Upper lobe of right lung (tissue), 1 donor: Measurements from ENCODE around the gene TTC12. TPM values are rescaled to one million over a fixed set of nuclear protein-coding genes. Genes with fewer than 3 reads are reported as not detected.
"Not testable (repeated sequence)": the region's sequence is repeated elsewhere in the genome, so short reads cannot be mapped to it uniquely, and the experiment has no call there.

Experiments
- ATAC-seq: fragments of 200-7000 bp; cut with Tn5 transposase; one replicate; pipeline ENCODE4 v1.9.1; 2020; ENCODE audit warnings: mild to moderate bottlenecking, moderate library complexity
- DNase-seq: peaks from one replicate; pipeline ENCODE4 v3.0.0-alpha.2; 2020
- H3K27ac ChIP-seq: fragments of 200-600 bp; one replicate; pipeline ENCODE4 v1.8.0; 2022
- H3K27me3 ChIP-seq: fragments of 200-600 bp; one replicate; pipeline ENCODE4 v1.8.0; 2022; ENCODE audit warnings: mild to moderate bottlenecking
- H3K36me3 ChIP-seq: fragments of 200-600 bp; one replicate; pipeline ENCODE4 v1.8.0; 2022
- H3K4me1 ChIP-seq: fragments of 200-600 bp; one replicate; pipeline ENCODE4 v1.8.0; 2022
- H3K4me3 ChIP-seq: fragments of 200-600 bp; one replicate; pipeline ENCODE4 v1.8.0; 2022; ENCODE audit warnings: mild to moderate bottlenecking
- H3K9me3 ChIP-seq: fragments of 200-600 bp; one replicate; pipeline ENCODE4 v1.8.0; 2022
- intact Hi-C: fragments of 100-400 bp; cut with DNase I; formaldehyde crosslinking; loops from one replicate; pipeline ENCODE4 v1.11.0; 2022
- total RNA-seq: library from RNA; stranded (reverse); fragmentation: NEBNext Ultra II Directional; extraction: Animal tissue kit (Norgen Biotek cat#: 25700); gene quantifications from one replicate; pipeline ENCODE4 v1.2.1, GENCODE V29; 2021
- TF ChIP-seq, protein P1 (sequence below): fragments of 200-600 bp; IDR thresholded peaks from one replicate; pipeline ENCODE4 v1.8.0; 2022; ENCODE audit warnings: antibody characterized with exemption
- donor health status: DM: no; HTN: yes; CAD: no; lungs with severe emphysema.

The TTC12 gene
- total RNA-seq, 1 donor from 2014 or later, result 15.3 TPM

DNA sequence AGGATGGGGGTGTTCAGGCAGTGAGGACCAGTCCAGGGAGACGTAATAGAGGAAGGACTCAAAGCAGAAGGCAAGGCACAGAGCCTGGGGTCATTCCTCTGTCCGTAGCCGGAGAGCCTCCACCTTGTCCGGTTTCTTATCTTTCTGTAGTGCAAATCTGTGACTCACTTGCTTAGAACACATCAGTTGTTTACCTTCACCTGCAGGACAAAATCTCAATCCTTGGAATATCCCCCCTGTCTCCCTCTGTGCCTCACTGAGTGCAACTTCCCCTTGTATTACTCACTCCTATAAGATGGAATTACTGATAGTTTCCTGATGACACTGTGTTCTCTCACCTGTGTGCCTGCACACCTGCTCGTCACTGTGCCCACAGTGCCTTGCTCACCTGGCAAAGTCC, 20.4 kb upstream of the TTC12 start:
- intact Hi-C loops, result no loop called here
- no peak overlapping the region for H3K4me3 ChIP-seq

DNA sequence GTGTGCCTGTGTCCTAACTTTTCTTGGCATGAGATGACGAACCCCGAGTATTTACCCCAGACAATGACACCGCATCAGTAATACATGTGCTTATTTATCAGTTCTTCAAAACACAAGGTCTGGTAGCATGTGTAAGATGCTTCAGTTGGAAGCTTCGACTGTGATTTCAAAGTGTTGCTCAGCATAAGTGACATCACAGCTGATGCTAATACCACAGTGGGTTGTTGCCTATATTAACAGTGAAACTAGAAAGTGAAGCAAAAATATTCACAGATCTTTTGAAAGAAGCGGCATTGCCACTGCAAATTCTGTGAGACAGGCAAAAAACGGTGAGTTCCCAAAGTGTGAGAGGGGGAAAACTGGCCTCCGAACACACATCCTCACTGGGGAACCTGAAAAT, 18.4 kb upstream of the TTC12 start:
- Histone ChIP-seq H3K27me3 (peaks cover 12% of the 10 kb centered on the region), H3K4me1 (no peaks in the 10 kb centered on the region), H3K27ac (no peak overlapping the region), H3K9me3 (no peaks in the 10 kb centered on the region), H3K4me3 (no peak overlapping the region), H3K36me3 (no peaks in the 10 kb centered on the region)
- TF ChIP-seq, protein P1, sequence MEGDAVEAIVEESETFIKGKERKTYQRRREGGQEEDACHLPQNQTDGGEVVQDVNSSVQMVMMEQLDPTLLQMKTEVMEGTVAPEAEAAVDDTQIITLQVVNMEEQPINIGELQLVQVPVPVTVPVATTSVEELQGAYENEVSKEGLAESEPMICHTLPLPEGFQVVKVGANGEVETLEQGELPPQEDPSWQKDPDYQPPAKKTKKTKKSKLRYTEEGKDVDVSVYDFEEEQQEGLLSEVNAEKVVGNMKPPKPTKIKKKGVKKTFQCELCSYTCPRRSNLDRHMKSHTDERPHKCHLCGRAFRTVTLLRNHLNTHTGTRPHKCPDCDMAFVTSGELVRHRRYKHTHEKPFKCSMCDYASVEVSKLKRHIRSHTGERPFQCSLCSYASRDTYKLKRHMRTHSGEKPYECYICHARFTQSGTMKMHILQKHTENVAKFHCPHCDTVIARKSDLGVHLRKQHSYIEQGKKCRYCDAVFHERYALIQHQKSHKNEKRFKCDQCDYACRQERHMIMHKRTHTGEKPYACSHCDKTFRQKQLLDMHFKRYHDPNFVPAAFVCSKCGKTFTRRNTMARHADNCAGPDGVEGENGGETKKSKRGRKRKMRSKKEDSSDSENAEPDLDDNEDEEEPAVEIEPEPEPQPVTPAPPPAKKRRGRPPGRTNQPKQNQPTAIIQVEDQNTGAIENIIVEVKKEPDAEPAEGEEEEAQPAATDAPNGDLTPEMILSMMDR, result no peak
- intact Hi-C loops, result no loop called here
- DNase-seq, result no peak
- ATAC-seq, result no peak

More for the DNA sequence above, 20.4 kb upstream of the TTC12 start:
- Histone ChIP-seq H3K9me3 (no peaks in the 10 kb centered on the region), H3K27ac (no peak overlapping the region), H3K36me3 (no peaks in the 10 kb centered on the region), H3K27me3 (peaks cover 11% of the 10 kb centered on the region), H3K4me1 (no peaks in the 10 kb centered on the region)
- DNase-seq (no peak), ATAC-seq (no peak)
- TF ChIP-seq, protein P1, result no peak

DNA sequence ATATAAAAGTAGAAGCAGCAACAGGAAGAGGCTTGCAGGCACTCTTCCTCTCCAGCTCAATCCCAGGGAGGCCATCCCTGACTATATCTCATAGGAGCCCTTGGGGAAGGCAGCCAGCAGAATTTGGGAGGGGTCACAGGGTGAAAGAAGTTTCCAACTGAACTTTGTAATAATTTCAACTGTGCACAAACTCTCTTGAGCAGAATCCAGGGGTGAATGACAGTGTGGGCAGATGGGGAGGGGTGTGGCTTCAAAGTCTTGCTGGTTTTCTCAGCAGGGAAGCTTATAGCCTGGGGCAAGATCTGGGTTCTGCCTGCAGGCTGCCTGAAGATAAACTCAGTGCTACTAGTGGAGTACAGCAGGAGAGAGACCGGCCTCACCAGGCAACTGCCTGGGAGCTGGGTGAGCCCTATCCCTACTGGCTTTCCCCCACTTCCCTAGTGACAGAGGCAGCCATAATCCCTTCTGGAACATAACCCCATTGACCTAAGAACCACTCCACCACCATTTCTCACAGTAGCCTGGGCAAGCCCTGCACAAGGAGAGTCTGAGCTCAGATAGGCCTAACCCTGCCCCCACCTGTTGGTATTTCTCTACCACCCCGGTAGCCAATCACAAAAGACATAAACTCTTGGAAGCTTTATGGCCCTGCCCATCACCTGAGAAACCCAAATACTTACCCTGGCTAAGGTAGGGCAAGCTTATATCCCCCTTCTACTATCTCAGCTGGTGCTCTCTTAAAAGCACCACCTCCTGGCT, 17.8 kb upstream of the TTC12 start:
- no peaks in the 10 kb centered on the region for H3K36me3 ChIP-seq
- intact Hi-C loops, result no loop called here
- no peak for ATAC-seq
- H3K4me1 ChIP-seq, result no peaks in the 10 kb centered on the region
- no peak overlapping the region for H3K4me3 ChIP-seq
- no peaks in the 10 kb centered on the region for H3K9me3 ChIP-seq
- DNase-seq, result no peak
- TF ChIP-seq, protein P1, result no peak
- peaks cover 17% of the 10 kb centered on the region for H3K27me3 ChIP-seq
- H3K27ac ChIP-seq, result no peak overlapping the region

DNA sequence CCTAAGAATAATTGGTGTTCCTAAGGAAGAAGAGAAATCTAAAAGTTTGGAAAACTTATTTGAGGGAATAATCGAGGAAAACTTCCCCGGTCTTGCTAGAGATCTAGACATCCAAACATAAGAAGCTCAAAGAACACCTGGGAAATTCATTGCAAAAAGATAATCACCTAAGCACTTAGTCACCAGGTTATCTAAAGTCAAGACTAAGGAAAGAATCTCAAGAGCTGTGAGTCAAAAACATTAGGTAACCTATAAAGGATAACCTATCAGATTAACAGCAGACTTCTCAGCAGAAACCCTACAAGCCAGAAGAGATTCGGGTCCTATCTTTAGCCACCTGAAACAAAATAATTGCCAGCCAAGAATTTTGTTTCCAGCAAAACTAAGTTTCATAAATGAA, 15.9 kb upstream of the TTC12 start:
- H3K27ac ChIP-seq, H3K36me3 ChIP-seq, DNase-seq, H3K4me3 ChIP-seq, H3K9me3 ChIP-seq, ATAC-seq, H3K4me1 ChIP-seq, intact Hi-C loops: not testable (repeated sequence)
- H3K27me3 ChIP-seq, result peaks cover 17% of the 10 kb centered on the region

DNA sequence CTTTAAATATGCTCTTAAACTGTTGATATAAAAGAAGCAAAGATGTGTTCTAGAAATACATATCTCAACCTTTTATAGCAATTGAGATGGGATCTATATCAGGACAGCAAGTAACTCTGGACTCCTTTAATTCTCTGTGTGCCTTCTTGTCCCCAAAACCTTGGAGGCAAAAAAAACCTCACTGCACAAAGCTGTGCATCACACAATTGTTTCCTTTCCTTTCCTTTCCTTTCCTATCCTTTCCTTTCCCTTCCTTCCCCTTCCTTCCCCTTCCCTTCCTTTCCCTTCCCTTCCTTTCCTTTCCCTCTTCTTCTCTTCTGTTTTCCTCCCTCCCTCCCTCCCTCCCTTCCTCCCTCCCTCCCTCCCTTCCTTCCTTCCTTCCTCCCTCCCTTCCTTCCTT, 9.5 kb upstream of the TTC12 start:
- no peak overlapping the region for H3K4me3 ChIP-seq
- intact Hi-C loops, result no loop called here
- H3K36me3 ChIP-seq, result no peaks in the 10 kb centered on the region
- TF ChIP-seq, protein P1, result no peak
- DNase-seq (no peak), ATAC-seq (no peak)
- no peaks in the 10 kb centered on the region for H3K4me1 ChIP-seq
- H3K9me3 ChIP-seq, result no peaks in the 10 kb centered on the region
- no peak overlapping the region for H3K27ac ChIP-seq
- H3K27me3 ChIP-seq, result peaks cover 6% of the 10 kb centered on the region

DNA sequence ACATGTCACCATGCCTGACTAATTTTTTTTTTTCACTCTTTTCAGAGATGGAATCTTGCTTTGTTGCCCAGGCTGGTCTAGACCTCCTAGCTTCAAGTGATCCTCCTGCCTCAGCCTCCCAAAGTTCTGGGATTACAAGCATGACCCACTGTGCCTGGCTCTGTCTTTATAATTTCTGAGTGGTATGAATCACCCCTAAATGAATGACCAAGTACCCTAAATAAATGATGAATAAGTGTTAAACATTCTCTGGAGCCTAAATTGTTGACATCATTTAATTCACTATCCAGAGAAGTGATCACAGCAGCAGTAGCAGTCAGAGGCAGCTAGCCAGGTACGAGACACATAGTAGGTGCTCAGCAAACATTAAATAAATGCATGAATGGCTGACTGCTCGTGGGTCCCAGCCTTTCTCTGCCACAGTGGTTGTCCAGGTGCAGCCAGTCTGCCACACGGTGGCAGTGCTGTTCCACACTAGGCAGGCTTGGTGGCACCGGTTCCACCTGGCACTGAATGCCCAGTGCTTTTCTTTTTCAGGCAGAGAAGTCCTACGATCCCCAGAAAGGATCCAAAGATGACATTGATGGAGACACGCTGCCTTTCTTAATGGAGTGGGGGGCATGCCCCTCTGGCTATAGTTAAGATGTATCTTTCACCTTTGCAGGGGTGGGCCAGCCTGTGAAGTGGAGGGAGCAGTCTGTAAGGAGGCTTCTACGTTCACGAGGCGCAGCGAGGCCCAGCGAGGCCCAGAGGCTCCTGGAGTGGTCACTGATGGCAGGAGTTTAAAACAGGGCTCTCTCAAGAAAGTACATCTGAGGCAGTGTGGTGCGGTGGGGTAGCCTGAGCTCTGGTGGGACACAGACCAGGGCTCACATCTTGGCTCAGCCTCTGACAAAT, 8.7 kb upstream of the TTC12 start:
- Histone ChIP-seq H3K9me3 (no peaks in the 10 kb centered on the region), H3K36me3 (no peaks in the 10 kb centered on the region), H3K27me3 (peaks cover 6% of the 10 kb centered on the region), H3K4me1 (no peaks in the 10 kb centered on the region), H3K27ac (no peak overlapping the region), H3K4me3 (no peak overlapping the region)
- ATAC-seq (peak; percentile 98), DNase-seq (peak; percentile 90)
- TF ChIP-seq, protein P1, result peak; percentile 89
- intact Hi-C loops, result no loop called here
